Keratinocyte (primary cell): Measurements from ENCODE around the gene SEC16A. TPM values are rescaled to one million over a fixed set of nuclear protein-coding genes. Genes with fewer than 3 reads are reported as not detected.

Experiments used
- DNase-seq: peaks from one replicate; pipeline ENCODE4 v3.0.0-alpha.2; 2011; ENCODE audit warnings: low read depth, missing footprints, low spot score
- FAIRE-seq: peaks from 2 replicates; lab custom pipeline; 2011; peaks lifted over from hg19 to GRCh38; lab: Jason Lieb, UNC
- H2AFZ ChIP-seq: 2 replicates; pipeline ENCODE4 v1.6.0; 2012; ENCODE audit warnings: low read length, control low read depth, inconsistent platforms; ENCODE audit not compliant: control insufficient read depth
- H3K27ac ChIP-seq: 2 replicates; pipeline ENCODE4 v1.5.1; 2011; ENCODE audit warnings: low read length; ENCODE audit not compliant: control insufficient read depth, insufficient read depth
- H3K27me3 ChIP-seq: 3 replicates; pipeline ENCODE4 v1.6.0; 2011; ENCODE audit warnings: low read length; ENCODE audit not compliant: control insufficient read depth, insufficient read depth; ENCODE audit errors: extremely low read depth
- H3K36me3 ChIP-seq, 2 experiments: 2 replicates in 1 of 2; 3 replicates in 1 of 2; pipeline ENCODE4 v1.5.1; 2011; ENCODE audit warnings: low read length in 2 of 2, mild to moderate bottlenecking in 1 of 2; ENCODE audit not compliant: control insufficient read depth in 2 of 2, insufficient read depth in 2 of 2; ENCODE audit errors: extremely low read depth in 1 of 2
- H3K4me1 ChIP-seq: 3 replicates; pipeline ENCODE4 v1.5.1; 2011; ENCODE audit warnings: low read length; ENCODE audit not compliant: control insufficient read depth, insufficient read depth; ENCODE audit errors: extremely low read depth
- H3K4me2 ChIP-seq: 3 replicates; pipeline ENCODE4 v1.6.0; 2011; ENCODE audit warnings: low read depth, low read length; ENCODE audit not compliant: control insufficient read depth, insufficient read depth; ENCODE audit errors: extremely low read depth
- H3K4me3 ChIP-seq, 3 experiments: fragments of 200-600 bp in 1 of 3; sonication (generic) in 1 of 3; 2 replicates in 2 of 3; 3 replicates in 1 of 3; pipeline ENCODE4 v1.5.1; 2011 to 2016; ENCODE audit warnings: low read length in 3 of 3, mild to moderate bottlenecking in 3 of 3, control low read depth in 2 of 3, inconsistent platforms in 1 of 3, low read depth in 1 of 3, mixed read lengths in 1 of 3, mixed run types in 1 of 3, moderate library complexity in 1 of 3; ENCODE audit not compliant: control insufficient read depth in 2 of 3, insufficient read depth in 2 of 3; ENCODE audit errors: extremely low read depth in 1 of 3
- H3K79me2 ChIP-seq: 2 replicates; pipeline ENCODE4 v1.6.0; 2012; ENCODE audit warnings: low read length; ENCODE audit not compliant: control insufficient read depth, insufficient read depth
- H3K9ac ChIP-seq: 3 replicates; pipeline ENCODE4 v1.6.0; 2011; ENCODE audit warnings: low read length; ENCODE audit not compliant: control insufficient read depth, insufficient read depth; ENCODE audit errors: extremely low read depth
- H3K9me1 ChIP-seq: 3 replicates; pipeline ENCODE4 v1.6.0; 2011; ENCODE audit warnings: low read length; ENCODE audit not compliant: control insufficient read depth, insufficient read depth; ENCODE audit errors: extremely low read depth
- H3K9me3 ChIP-seq: 2 replicates; pipeline ENCODE4 v1.5.1; 2012; ENCODE audit warnings: low read depth, low read length; ENCODE audit not compliant: control insufficient read depth
- H4K20me1 ChIP-seq: 3 replicates; pipeline ENCODE4 v1.6.0; 2011; ENCODE audit warnings: low read length; ENCODE audit not compliant: control insufficient read depth, insufficient read depth; ENCODE audit errors: extremely low read depth
- CTCF ChIP-seq, 3 experiments: IDR thresholded peaks in 1 of 3; conservative IDR thresholded peaks in 1 of 3; optimal IDR thresholded peaks in 1 of 3; 2 replicates in 2 of 3; 3 replicates in 1 of 3; pipeline versions ENCODE3 to v1.5.1; 2011; ENCODE audit warnings: low read length in 3 of 3, mild to moderate bottlenecking in 3 of 3, moderate library complexity in 2 of 3, control low read depth in 1 of 3, inconsistent platforms in 1 of 3; ENCODE audit not compliant: insufficient read depth in 2 of 3; ENCODE audit errors: extremely low read depth in 1 of 3
- EZH2 ChIP-seq: IDR thresholded peaks from one replicate; pipeline ENCODE4 v1.6.1; 2012; ENCODE audit warnings: inconsistent platforms, mild to moderate bottlenecking, low read length, moderate library complexity
- dilution Hi-C: fragments of 300-500 bp; cut with MboI; formaldehyde crosslinking; loops from one replicate; pipeline ENCODE4 v1.7.0; 2020; ENCODE audit warnings: low sequenced_read_pairs; ENCODE audit not compliant: extremely low pct_ligation_motif_present
- polyA plus RNA-seq, 5 experiments: library from polyadenylated mRNA; depleted of rRNA in 3 of 5; stranded (reverse) in 3 of 5; stranded (forward) in 1 of 5; unstranded in 1 of 5; fragments of >200 nt; gene quantifications; 1 replicate in 1 of 5; 2 replicates in 3 of 5; 3 replicates in 1 of 5; pipeline versions ENCODE4 v1.2.1 to v1.2.3, GENCODE V29; 2011 to 2012; ENCODE audit warnings: missing spikeins in 2 of 5, low read depth in 1 of 5, low replicate concordance in 1 of 5

Gene SEC16A
- polyA plus RNA-seq, 1 donor (not counting 4 experiments of a cell fraction or from before 2014, with no cell fraction given) = 15.8 TPM

- Histone ChIP-seq H3K9ac (no peak overlapping the region), H3K36me3 (peaks cover 8 to 20% of the 10 kb centered on the region in 2 experiments), H3K9me3 (no peaks in the 10 kb centered on the region), H3K9me1 (peaks cover 2% of the 10 kb centered on the region), H4K20me1 (peaks cover 13% of the 10 kb centered on the region), H3K27ac (no peak overlapping the region), H3K4me3 (no peak overlapping the region), H2AFZ (no peak overlapping the region), H3K4me2 (no peak overlapping the region), H3K79me2 (peaks cover 59% of the 10 kb centered on the region), H3K4me1 (peaks cover 15% of the 10 kb centered on the region), H3K27me3 (no peaks in the 10 kb centered on the region)
- dilution Hi-C loops = no loop called here
- TF ChIP-seq CTCF (optimal IDR thresholded peaks at IDR 0.05 in 1 of 3, IDR thresholded peaks at IDR 0.05 in 1 of 3, conservative IDR thresholded peaks at IDR 0.05 in 1 of 3; ENCODE audit: extremely low read depth in 1 of 3, insufficient read depth in 2 of 3, low read length in 3 of 3) (no peak), EZH2 (no peak)
- DNase-seq (no peak), FAIRE-seq (no peak)
Observed at GRCh38 chr9:136436055-136436634, 46.7 kb downstream of the SEC16A start.

- H3K27ac ChIP-seq = no peak overlapping the region
- dilution Hi-C loops = no loop called here
- no peak overlapping the region for H2AFZ ChIP-seq
- no peak overlapping the region for H3K4me2 ChIP-seq
- no peaks in the 10 kb centered on the region for H3K9me3 ChIP-seq
- H3K79me2 ChIP-seq = peaks cover 59% of the 10 kb centered on the region
- peaks cover 12% of the 10 kb centered on the region for H3K4me1 ChIP-seq
- FAIRE-seq (no peak), DNase-seq (no peak)
- TF ChIP-seq CTCF (optimal IDR thresholded peaks at IDR 0.05 in 1 of 3, IDR thresholded peaks at IDR 0.05 in 1 of 3, conservative IDR thresholded peaks at IDR 0.05 in 1 of 3; ENCODE audit: extremely low read depth in 1 of 3, insufficient read depth in 2 of 3, low read length in 3 of 3) (no peak), EZH2 (no peak)
- H3K27me3 ChIP-seq = no peaks in the 10 kb centered on the region
- no peak overlapping the region for H3K4me3 ChIP-seq
- peaks cover 8% of the 10 kb centered on the region for H4K20me1 ChIP-seq
- no peak overlapping the region for H3K9ac ChIP-seq
- peaks cover 2% of the 10 kb centered on the region for H3K9me1 ChIP-seq
- H3K36me3 ChIP-seq = peaks cover 4 to 20% of the 10 kb centered on the region in 2 experiments
Observed at GRCh38 chr9:136434580-136435169, 48.2 kb downstream of the SEC16A start.
